ENCODE results near the gene KCNK4.
"Not testable (repeated sequence)": the region's sequence is repeated elsewhere in the genome, so short reads cannot be mapped to it uniquely, and the experiment has no call there.

The KCNK4 gene

DNA sequence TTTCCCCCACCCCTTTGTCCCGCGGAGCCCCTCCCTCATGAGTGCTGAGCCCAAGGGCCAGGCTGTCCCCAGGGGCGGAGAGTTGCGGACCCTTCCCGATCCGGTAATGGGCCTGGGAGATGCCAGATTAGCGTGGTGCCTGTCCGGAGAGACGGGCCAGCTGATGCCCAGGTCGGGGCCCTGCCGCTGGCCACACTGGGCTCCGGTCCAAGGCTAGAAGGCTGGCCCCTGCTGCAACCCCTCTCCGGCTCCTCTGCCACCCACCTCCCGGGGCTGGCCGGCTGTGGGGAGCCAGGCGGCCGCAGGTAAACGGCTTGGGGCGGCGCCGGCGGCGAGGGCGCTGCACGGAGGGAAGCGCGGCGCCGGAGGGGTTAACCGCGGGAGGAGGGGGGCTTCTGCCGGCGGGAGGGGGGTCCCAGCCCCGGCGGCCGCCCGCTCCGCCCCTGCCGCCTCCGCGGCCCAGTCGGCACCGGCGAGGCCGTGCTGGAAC, at the start of gene KCNK4:
TSS of gene KCNK4 (plus strand) at position 41 of the 490 bp plus-strand sequence. CDS start 1,717 bp downstream, outside the sequence.
- FAIRE-seq (no peak), DNase-seq (ENCODE audit: insufficient read length, low spot score) (no peak)
- no peak for TF ChIP-seq POLR2A (IDR thresholded peaks at IDR 0.05; ENCODE audit: low read depth, low read length)

DNA sequence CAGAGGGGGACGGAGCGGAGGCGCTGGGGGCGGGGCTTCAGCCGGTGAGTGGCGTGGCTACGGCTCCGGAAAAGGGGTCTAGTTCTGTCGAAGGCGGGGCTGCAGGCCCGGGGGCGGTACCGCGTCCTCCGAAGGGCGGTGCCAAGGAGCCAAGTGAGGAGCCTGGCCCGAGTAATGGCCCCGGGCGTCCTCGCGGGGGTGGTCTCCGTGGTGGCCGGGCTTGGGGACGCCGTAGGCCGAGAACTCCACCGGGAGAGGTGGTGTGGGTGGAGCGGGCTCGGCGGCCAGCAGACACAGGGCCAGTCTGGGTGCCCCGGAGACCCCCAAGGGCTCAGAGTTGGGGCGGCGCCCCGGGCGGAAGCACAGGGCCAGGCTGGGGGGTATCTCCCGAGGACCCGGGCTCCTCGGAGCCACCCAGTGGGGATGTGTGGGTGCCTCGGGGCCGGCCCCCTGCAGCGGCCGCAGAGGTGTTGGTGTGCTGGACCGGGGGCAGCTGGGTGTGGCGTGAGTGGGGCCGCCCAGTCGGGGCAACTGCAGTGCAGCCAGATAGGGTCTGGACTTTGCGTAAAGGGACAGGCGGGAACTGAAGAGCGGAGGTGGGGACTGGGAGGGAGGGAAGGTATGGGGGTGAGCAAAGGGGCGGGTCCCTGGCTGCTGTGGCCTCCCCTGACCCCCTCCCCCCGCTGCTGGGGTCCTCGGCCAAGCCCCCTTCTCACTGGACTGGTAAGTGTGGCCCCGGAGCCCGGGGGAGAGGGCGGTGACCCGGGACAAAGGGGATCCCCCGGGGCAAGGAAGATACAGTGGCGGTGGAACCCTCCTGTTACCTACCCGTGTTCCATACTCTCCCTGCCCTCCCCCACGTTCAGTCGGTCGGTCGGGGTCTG, 49.4 kb upstream of the KCNK4 start:
- TF ChIP-seq POLR2A (IDR thresholded peaks at IDR 0.05; ENCODE audit: low read depth, low read length): peak; percentile 81
- FAIRE-seq (no peak), DNase-seq (ENCODE audit: insufficient read length, low spot score) (peak; percentile 88)

DNA sequence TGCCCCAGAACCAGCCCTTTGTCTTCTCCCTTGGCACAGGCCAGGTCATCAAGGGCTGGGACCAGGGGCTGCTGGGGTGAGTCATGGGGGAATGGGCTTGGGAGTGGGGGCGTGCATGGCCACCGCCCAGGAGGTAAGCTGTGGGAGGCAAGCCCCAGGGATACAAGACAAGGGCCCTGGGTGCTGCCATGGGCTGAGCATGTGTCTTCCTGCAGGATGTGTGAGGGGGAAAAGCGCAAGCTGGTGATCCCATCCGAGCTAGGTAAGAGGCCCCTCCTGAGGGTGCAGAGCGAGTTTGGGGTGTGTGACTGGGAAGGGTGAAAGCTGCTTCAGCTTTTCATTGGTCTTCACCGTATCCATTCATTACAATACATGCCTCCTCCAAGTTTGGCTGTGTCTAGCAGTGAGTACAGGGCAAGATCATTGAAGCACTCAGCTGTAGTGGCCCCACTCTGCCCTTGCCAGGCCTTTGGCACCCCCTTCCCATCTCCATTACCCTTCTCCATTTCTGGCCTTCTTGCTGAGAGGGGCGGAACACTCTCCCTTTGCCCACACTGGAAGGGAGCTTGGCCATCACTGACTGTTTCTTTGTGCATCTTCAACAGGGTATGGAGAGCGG, 47.8 kb upstream of the KCNK4 start:
- TF ChIP-seq POLR2A (IDR thresholded peaks at IDR 0.05; ENCODE audit: low read depth, low read length): no peak
- FAIRE-seq (no peak), DNase-seq (ENCODE audit: insufficient read length, low spot score) (no peak)

DNA sequence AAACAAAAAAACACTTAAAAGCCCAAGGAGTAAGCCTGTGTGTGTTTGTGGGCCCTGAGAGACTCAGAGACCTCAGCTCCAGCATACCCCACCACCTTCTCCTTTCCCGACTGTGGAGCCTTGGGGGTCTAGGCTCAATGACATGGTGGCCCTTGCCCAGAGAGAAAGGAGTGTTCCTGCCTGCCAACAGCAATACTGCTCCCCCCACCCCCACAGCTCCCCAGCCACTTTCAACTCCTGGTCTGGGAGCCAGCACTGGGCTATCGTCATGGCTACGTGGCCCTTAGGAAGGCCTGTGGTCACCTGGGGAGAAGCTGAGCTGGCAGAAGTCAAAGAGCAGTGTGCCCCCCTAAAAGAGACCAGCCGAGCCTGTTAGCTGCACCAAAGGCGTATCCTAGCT, 47.0 kb upstream of the KCNK4 start:
- FAIRE-seq (no peak), DNase-seq (ENCODE audit: insufficient read length, low spot score) (no peak)
- no peak for TF ChIP-seq POLR2A (IDR thresholded peaks at IDR 0.05; ENCODE audit: low read depth, low read length)

DNA sequence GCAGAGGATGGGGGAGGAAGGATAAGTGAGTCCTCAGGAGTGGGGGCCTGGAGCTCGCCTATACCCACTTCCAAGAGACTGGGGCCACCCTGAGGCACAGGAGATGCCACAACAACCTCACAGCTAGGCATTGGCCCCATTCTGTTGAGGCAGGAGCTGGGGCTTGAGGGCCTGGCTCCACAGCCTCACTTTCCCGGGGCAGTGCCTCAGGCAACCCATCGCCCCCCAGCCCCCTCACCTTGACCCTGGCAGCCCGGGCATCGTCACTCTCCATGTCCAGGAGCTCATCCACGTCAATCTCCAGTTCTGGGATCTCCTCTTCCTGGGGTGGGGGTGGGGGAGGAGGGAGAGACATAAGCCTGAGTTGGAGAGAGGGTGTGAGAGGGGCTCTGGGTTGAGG, 46.1 kb upstream of the KCNK4 start:
- FAIRE-seq: no peak
- DNase-seq (ENCODE audit: insufficient read length, low spot score): no peak
- no peak for TF ChIP-seq POLR2A (IDR thresholded peaks at IDR 0.05; ENCODE audit: low read depth, low read length)

DNA sequence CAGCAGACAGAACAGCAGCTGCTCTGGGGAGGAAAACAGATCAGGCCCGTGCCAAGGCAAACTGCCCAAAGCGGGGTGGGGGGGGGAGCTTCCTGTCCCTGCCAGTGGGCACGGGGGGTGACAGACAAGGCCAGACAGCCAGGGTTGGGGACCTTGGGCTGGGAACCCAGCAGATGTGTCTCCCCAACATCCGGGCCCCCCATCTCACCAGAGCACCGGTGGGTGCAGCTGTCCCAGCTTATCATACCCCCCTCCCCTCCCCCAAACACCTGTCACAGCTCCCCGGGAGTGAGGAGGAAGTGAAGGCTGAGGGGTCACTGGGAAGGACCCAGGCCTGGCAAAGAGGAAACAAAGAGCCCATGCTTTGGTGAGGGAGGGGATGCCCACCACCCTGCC, 45.7 kb upstream of the KCNK4 start:
- TF ChIP-seq POLR2A (IDR thresholded peaks at IDR 0.05; ENCODE audit: low read depth, low read length): 0 out of 2 replicates have a peak, but pooled peaks have one; percentile 7
- no peak for FAIRE-seq
- no peak for DNase-seq (ENCODE audit: insufficient read length, low spot score)

DNA sequence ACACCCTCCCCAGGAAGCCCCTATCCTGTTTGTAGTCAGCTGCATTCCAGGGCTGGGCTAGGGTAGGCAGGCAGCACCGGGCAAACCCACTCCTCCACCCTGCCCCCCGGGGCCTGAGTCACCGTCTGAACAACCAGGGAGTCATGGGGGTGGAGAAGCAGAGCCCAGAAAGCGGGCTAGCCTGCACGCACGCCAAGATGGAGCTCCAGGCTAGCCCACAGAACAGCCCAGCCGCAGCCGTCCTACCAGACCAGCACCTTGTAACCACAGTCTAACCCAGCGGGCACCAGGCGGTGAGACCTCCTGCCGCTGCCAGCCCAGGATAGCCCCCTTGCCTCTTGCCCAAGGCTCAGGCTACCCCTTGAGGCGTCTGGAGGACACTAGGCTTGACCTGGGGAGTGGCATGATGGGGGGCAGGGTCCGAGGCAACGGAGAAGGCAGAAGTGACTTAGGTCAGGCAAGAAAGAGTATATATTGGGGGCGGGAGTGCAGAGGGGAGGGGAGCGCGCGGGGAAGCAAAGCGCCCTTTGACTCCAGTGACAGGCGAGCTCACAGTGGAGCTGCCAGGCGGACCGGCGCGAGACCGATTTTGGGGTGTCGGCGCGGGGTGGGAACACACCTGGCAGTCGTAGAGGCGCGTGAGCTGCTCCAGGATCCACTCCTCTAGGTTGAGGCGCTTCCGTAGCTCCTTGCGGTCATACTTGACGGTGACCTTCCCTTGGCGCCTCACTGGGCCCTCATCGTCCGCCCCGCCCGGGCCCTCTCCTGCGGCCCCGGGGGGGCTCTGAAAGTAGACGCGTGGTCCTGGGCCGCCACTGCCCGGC, 45.1 kb upstream of the KCNK4 start:
- FAIRE-seq: no peak
- DNase-seq (ENCODE audit: insufficient read length, low spot score): no peak
- TF ChIP-seq POLR2A (IDR thresholded peaks at IDR 0.05; ENCODE audit: low read depth, low read length): peak; percentile 94

DNA sequence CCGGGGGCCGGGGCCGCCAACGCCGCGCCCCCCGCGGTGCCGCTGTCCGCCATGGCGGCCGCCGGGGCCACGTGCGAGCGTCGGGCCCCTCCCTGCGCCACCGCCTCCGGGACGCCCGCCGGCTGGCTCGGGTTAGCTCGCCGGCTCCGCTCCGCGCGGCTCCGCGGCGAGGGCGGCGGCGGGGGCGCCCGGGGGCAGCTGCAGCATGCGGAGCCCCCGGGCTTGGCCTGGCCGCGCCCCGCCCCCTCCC, 44.6 kb upstream of the KCNK4 start:
- FAIRE-seq; DNase-seq (ENCODE audit: insufficient read length, low spot score): not testable (repeated sequence)

DNA sequence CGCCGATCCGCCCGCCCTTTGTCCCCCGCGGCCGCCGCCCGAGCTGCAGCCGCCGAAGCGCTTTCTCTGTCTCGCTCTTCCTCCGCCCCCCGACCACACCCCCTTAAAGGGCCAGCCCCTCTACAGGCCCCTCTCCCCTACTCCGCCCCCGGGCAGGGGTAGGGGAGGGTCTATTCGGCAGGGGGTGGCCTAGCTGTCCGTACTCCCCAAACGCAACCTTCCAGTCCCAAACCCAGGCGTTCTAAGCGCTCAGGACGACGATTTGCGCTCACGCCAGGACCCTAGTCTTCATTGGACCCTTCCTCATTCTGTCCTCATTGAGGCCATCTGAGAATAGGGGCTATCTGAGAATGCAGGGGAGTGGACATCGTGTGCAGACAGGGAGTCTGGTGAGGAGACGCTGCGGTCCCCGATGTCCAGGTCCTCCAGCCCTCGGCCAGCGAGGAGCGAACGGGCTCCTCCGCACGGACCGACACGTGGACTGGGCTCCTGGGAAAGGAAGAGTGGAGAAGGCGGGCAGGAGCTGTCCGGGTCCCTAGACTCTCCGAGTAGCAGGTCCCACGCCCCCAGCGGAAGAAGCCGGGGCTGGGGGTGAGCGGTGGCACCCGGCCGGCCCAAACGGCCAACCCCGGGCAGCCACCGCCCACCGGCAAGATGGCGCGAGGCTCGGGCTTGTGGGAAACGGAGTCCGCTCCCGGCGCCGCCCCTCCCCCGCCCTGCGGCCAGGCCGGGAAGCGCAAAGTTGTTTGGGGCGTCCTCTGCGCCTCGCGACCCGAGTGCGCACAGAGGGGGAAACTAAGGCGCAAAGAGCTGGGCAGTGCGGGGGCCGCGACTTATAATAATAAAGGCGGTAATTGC, 44.0 kb upstream of the KCNK4 start, which contains the start of gene PPP1R14B:
TSS of gene PPP1R14B (minus strand) at position 73 of the 858 bp plus-strand sequence. CDS start 270 bp downstream, outside the sequence.
- no peak for FAIRE-seq
- DNase-seq (ENCODE audit: insufficient read length, low spot score): no peak
- TF ChIP-seq POLR2A (IDR thresholded peaks at IDR 0.05; ENCODE audit: low read depth, low read length): no peak; the same call in 1 of the 2 replicates

DNA sequence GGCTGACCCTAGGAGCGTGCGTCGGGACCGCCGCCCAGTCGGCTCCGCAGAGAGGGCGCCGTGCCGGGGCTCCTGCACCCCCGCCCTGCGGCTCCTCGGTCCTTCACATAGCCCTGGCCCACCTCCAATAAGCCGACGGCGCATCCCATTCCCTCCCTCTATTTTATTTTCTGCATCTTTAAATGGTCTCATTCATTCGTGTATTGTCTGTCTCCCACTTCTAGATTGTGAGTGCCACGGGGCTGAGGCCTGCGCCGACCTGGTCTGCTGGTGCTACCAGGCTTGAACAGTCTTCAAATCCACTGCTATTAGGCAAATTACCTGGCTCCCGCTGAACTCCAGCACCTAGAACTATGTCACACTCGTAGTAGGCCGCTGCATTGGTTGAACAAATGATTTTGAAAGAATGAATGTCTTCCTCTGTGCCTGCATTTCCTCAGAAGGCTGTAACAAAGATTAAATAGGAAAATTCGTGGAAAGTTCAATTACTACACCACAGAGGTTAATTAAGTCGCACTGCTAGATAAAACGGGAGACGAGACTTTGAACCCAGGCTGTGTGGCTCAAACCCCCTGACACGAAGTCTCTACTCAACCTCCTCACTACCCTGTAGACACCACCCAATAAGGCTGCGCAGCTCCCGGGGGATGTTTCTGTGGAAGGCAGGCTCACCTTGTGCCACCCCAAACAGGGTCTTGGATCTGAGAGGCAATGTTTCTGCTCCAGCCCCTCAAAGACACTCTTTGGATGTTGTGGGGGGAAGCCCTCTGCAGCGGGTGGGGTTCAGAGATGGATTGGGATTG, 43.2 kb upstream of the KCNK4 start:
- no peak for FAIRE-seq
- no peak for DNase-seq (ENCODE audit: insufficient read length, low spot score)
- no peak for TF ChIP-seq POLR2A (IDR thresholded peaks at IDR 0.05; ENCODE audit: low read depth, low read length)

DNA sequence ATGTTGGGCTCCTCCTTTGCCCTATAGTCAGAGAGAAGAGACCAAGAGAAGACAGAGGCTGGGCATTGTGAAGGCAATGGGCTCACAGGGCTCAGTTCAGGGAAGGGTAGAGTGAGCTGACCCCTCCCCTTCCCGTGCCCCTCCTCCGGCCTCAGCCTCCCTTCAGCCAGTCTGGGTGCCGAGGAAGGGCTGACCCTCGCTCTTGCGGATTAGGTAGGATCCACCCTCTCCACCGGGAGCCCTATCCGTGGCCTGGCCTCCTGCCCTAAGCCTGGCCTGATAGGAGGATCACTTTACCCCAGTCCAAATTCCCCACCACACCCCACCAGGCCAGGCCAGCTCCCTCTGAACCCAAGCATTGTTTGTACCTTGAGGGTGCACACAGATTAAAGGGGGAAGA, 42.5 kb upstream of the KCNK4 start:
- DNase-seq (ENCODE audit: insufficient read length, low spot score): no peak
- no peak for FAIRE-seq
- no peak for TF ChIP-seq POLR2A (IDR thresholded peaks at IDR 0.05; ENCODE audit: low read depth, low read length)

DNA sequence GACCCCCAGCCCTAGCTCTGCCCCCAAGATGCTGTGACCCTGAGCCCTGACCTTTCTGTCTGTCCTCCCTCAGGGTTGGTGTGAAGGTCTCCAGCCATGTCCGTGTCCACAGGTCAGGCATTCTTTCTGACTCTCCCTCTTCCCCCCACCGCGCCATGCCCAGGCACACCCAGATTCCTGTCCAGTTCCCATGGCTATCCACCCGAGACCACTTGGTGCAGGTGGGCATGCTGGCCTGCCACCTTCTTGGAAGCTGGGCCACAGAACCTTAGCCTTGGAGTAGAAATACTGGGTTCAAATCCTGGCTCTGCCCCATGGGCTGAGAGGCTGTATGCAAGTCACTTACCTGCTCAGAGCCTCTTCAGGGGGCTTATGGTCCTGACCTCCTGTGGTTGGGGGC, 42.1 kb upstream of the KCNK4 start:
- FAIRE-seq (no peak), DNase-seq (ENCODE audit: insufficient read length, low spot score) (no peak)
- no peak for TF ChIP-seq POLR2A (IDR thresholded peaks at IDR 0.05; ENCODE audit: low read depth, low read length)

All from H54 (cell line).